Large intestine (tissue), 3 donors: ENCODE results near the gene RPL18. TPM values are rescaled to one million over a fixed set of nuclear protein-coding genes. Genes with fewer than 3 reads are reported as not detected.

Source experiments
- DNase-seq, 2 donors: peaks; one replicate each; pipeline versions ENCODE4 v3.0.0 to v3.0.0-alpha.2; 2013
- H3K27ac ChIP-seq: one replicate; pipeline ENCODE4 v1.5.1; 2013; ENCODE audit warnings: low read length
- H3K27me3 ChIP-seq: 2 replicates; pipeline ENCODE4 v1.6.1; 2013; ENCODE audit warnings: low read length; ENCODE audit not compliant: control insufficient read depth, insufficient read depth
- H3K36me3 ChIP-seq: 2 replicates; pipeline ENCODE4 v1.6.1; 2013; ENCODE audit warnings: low read length; ENCODE audit not compliant: control insufficient read depth, insufficient read depth
- H3K4me1 ChIP-seq: one replicate; pipeline ENCODE4 v1.6.1; 2013; ENCODE audit warnings: low read length; ENCODE audit not compliant: control insufficient read depth, insufficient read depth
- H3K4me3 ChIP-seq: one replicate; pipeline ENCODE4 v1.5.1; 2013; ENCODE audit warnings: low read length
- H3K9me3 ChIP-seq: one replicate; pipeline ENCODE4 v1.6.1; 2013; ENCODE audit warnings: mild to moderate bottlenecking, low read depth, low read length, moderate library complexity; ENCODE audit not compliant: control insufficient read depth
- WGBS: methylation state at CpG from one replicate; pipeline ENCODE4 v1.1.5; 2013; ENCODE audit warnings: low lambda C conversion rate; ENCODE audit not compliant: insufficient coverage; 5-methylcytosine and 5-hydroxymethylcytosine counted together
- polyA plus RNA-seq: library from polyadenylated mRNA; unstranded; fragments of 120-200 nt; gene quantifications from one replicate; pipeline ENCODE4 v1.2.1, GENCODE V29; 2013

The RPL18 gene
- polyA plus RNA-seq, 1 donor = 2,091 TPM

DNA sequence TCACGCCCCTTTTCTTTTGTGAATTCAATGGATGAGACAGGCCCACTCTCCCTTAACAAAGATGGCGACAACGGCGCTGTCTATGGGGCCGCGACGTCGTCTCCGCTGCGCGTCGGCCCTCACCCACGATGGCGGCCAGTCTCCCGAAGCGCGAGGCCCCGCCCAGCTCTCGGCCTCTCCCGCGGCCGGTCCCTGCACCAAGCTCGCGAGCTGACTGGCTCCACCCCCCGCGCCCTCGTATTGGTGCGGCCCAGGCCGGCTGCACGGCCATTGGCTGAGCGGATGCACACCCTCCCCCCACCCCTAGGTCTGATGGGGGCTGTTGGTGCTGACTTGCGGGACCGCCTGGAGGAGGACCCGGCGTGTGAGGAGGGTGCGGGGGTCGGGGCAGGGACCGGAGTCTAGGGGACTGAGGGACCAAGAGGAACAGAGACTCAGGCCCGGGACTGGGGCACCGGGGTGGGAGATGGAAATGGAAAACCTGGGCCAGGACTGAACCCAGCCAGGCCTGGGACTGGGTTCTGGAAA is 5.2 kb upstream of the RPL18 start:
- Histone ChIP-seq H3K4me1 (peaks cover 45% of the 10 kb centered on the region), H3K27ac (peak overlapping the region; percentile 95), H3K27me3 (no peaks in the 10 kb centered on the region), H3K9me3 (peaks cover 3% of the 10 kb centered on the region), H3K4me3 (peak overlapping the region; percentile 59), H3K36me3 (peaks cover 15% of the 10 kb centered on the region)
- DNase-seq = peak; percentile 98 to 99
- WGBS = no CpG with 5 or more reads among the region's 40 CpGs

GRCh38 chr19:48623556-48624066 is 4.6 kb upstream of the RPL18 start:
- H3K36me3 ChIP-seq = peaks cover 10% of the 10 kb centered on the region

GRCh38 chr19:48619692-48620585 is 961 bp upstream of the RPL18 start:
- peak in 1 of 2 donors; percentile 10 for DNase-seq
- WGBS = 0% methylated on average over 1 of the region's 6 CpGs
- Histone ChIP-seq H3K27me3 (no peaks in the 10 kb centered on the region), H3K27ac (peak overlapping the region; percentile 82), H3K36me3 (peaks cover 28% of the 10 kb centered on the region), H3K9me3 (no peaks in the 10 kb centered on the region), H3K4me3 (peak overlapping the region; percentile 95), H3K4me1 (peaks cover 42% of the 10 kb centered on the region)

More at GRCh38 chr19:48623556-48624066, 4.6 kb upstream of the RPL18 start:
- 13% methylated on average over 3 of the region's 8 CpGs for WGBS
- Histone ChIP-seq H3K27ac (peak overlapping the region; percentile 95), H3K4me3 (peak overlapping the region; percentile 42), H3K27me3 (no peaks in the 10 kb centered on the region), H3K9me3 (peaks cover under 1% of the 10 kb centered on the region), H3K4me1 (peaks cover 41% of the 10 kb centered on the region)
- no peak for DNase-seq

DNA sequence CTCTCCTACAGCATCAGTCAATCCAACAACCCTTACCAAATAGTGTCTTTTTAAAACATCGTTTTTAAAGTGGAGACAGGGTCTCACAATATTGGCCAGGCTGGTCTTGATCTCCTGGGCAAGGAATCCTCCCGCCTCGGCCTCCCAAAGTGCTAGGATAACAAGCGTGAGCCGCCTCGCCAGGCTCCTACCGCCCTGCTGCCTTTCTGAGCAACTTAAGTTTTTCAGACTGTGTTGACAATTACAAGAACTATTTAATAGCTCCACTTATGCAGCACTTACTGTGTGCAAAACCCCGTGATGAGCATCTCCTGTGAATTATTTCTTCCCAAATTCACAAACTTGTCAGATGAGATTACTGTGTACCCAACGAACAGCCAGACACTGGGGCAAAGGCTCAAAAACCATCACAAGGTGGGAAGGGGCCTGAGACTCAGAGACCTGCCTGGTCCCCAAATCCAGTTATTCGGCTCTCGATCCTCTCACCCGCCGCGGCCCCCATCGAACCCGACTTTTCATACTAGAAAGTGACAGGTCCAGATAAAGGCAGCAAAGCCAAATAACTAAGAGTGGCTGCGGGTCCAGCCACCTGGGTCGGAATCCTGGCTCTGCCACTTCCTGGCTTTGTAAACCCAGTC is 581 bp downstream of the RPL18 start:
- H3K9me3 ChIP-seq = no peaks in the 10 kb centered on the region
- DNase-seq = no peak
- peak overlapping the region; percentile 96 for H3K27ac ChIP-seq
- H3K27me3 ChIP-seq = no peaks in the 10 kb centered on the region
- H3K4me1 ChIP-seq = peaks cover 46% of the 10 kb centered on the region
- WGBS = no CpG with 5 or more reads among the region's 18 CpGs
- H3K4me3 ChIP-seq = peak overlapping the region; percentile 95
- peaks cover 28% of the 10 kb centered on the region for H3K36me3 ChIP-seq

- Histone ChIP-seq H3K4me1 (peaks cover 52% of the 10 kb centered on the region), H3K9me3 (peaks cover 4% of the 10 kb centered on the region), H3K36me3 (peaks cover 32% of the 10 kb centered on the region), H3K27me3 (no peaks in the 10 kb centered on the region), H3K27ac (peak overlapping the region; percentile 96), H3K4me3 (peak overlapping the region; percentile 95)
- peak in 1 of 2 donors; percentile 4 for DNase-seq
- WGBS = no CpG with 5 or more reads among the region's 18 CpGs
Observed at GRCh38 chr19:48617146-48617937, 1.6 kb downstream of the RPL18 start.

DNA sequence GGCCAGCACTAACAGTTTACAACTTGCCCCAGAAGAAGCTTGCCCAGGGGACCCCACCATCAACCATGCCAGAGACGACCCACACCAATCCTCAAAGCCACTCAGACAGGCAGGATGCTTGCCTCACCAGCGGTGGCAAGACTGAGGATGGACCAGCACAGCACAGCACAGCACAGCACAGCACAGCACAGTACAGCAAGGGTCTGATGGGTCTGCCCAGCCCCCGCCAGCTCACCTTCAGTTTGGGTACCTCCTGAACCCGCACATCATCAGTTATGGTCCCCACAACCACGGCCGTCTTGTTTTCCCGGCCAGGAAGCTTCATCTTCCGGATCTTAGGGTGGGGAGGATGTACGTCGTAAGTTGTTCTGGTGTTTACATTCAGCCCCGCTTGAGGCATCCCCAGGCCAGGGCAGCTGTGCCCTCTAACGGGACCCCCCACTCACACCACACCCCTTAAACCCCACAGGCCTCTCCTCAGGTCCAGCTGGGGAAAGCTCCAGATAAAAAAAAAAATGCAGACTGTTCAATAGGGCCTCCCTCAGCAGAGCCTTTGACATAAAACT is 2.4 kb downstream of the RPL18 start:
- no peaks in the 10 kb centered on the region for H3K27me3 ChIP-seq
- DNase-seq = no peak
- WGBS = no CpG with 5 or more reads among the region's 12 CpGs
- H3K4me1 ChIP-seq = peaks cover 55% of the 10 kb centered on the region
- H3K9me3 ChIP-seq = peaks cover 4% of the 10 kb centered on the region
- H3K4me3 ChIP-seq = peak overlapping the region; percentile 95
- peak overlapping the region; percentile 96 for H3K27ac ChIP-seq
- H3K36me3 ChIP-seq = peaks cover 37% of the 10 kb centered on the region

DNA sequence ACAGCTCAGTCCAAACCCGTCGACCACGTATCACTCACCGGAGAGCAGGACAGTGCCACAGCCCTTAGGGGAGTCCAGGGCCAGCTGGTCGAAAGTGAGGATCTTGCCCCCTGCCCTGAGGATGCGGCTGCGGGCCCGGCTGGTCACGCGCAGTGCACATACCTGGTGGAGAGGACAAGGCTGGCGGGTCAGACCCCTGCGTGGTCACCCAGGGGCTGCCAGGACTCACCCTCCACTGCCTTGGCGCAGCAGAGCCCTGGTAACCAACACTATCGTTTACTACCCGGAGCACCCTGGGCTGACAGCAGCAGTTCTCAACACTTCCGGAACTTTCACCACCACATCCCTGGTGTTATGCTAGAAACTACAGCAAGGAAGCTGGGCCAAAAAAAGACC is 2.9 kb downstream of the RPL18 start:
- H3K4me3 ChIP-seq = peak overlapping the region; percentile 1

DNA sequence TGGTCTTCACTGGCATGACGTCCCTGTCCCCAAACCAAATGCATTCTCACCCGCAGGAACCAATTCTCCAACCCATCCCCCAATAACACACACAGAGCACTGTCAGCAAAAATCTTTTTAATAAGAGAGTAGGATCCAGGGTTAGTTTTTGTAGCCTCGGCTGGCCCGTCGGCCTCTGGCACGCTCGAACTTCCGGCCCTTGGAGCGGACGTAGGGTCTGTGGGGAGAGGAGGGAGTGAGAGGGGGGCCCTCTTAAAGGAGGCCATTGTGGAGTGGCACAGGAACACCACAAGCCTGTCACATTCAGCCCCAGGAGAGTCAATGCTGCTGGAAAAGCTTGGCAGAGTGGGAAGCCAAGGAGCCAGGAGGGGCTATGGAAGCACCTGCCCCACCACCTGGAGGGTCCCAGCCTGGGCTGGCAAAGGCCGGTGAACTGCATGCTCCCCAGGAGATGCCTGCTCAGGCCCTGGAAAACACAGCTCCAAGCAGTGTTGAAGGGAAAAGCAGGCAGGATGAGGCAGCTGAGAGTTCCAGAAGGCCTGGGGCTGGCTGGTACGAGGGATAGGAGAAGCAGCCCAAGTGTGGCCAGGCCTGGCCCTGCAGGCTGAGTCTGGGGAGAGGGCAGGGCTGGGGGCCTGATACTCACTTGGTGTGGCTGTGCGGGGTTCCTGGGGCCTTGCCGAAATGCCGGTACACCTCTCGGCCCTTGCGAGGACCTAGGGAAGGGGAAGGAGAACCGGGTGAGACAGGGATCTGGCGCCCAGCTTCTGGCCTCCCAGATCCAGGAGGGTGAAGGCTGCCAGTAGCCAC is 3.5 kb downstream of the RPL18 start:
- Histone ChIP-seq H3K4me1 (peaks cover 55% of the 10 kb centered on the region), H3K4me3 (peak overlapping the region; percentile 1), H3K36me3 (peaks cover 40% of the 10 kb centered on the region), H3K27me3 (no peaks in the 10 kb centered on the region), H3K27ac (peak overlapping the region; percentile 96), H3K9me3 (peaks cover 4% of the 10 kb centered on the region)
- no peak for DNase-seq
- WGBS = no CpG with 5 or more reads among the region's 19 CpGs

More for the DNA sequence above, 2.9 kb downstream of the RPL18 start:
- H3K27me3 ChIP-seq = no peaks in the 10 kb centered on the region
- H3K27ac ChIP-seq = peak overlapping the region; percentile 96
- H3K36me3 ChIP-seq = peaks cover 37% of the 10 kb centered on the region
- peaks cover 55% of the 10 kb centered on the region for H3K4me1 ChIP-seq
- WGBS = no CpG with 5 or more reads among the region's 16 CpGs
- peaks cover 4% of the 10 kb centered on the region for H3K9me3 ChIP-seq
- DNase-seq = no peak
